GM21576 (cell line): ENCODE data around the gene SLC22A1.

Source experiments
- ATAC-seq: cut with Tn5 transposase; IDR thresholded peaks from one replicate; pipeline ENCODE4 v1.9.1; 2021; ENCODE audit warnings: mild to moderate bottlenecking, moderate library complexity; ENCODE audit not compliant: unreplicated experiment

The SLC22A1 gene

DNA sequence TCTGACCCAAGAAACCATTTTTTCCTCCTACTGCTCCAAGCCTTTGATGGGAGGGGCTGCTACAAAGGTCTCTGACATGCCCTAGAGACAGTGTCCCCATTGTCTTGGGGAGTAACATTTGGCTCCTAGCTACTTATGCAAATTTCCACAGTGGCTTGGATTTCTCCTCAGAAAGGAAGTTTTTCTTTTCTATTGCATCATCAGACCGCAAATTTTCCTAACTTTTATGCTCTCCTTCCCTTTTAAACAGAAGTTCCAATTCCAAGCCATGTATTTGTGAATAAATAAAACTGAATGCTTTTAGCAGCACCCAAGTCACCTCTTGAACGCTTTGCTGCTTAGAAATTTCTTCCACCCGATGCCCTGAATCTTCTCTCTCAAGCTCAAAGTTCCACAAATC, 86.0 kb downstream of the SLC22A1 start:
- ATAC-seq = no peak
